Measurements from ENCODE around the gene HMOX2. TPM values are rescaled to one million over a fixed set of nuclear protein-coding genes. Genes with fewer than 3 reads are reported as not detected.

HMOX2 gene
- total RNA-seq, 1 donor from 2014 or later, result 52.8 TPM

GRCh38 chr16:4537376-4538343 lies 61.5 kb downstream of the HMOX2 start:
- peak overlapping the region; percentile 81 to 89 for H3K4me3 ChIP-seq
- peak in 1 of 2 donors; percentile 88 for DNase-seq (ENCODE audit: extremely low spot score in 2 of 2)
- H3K36me3 ChIP-seq, result no peaks in the 10 kb centered on the region
- no peaks in the 10 kb centered on the region for H3K9me3 ChIP-seq
- H3K4me1 ChIP-seq, result peaks cover 32% of the 10 kb centered on the region
- H3K27me3 ChIP-seq, result no peaks in the 10 kb centered on the region
- intact Hi-C loops (cut with DNase I), result no loop called here
- peak overlapping the region; percentile 96 for H3K27ac ChIP-seq
- TF ChIP-seq POLR2A (IDR thresholded peaks at IDR 0.05) (no peak), POLR2AphosphoS5 (IDR thresholded peaks at IDR 0.05; ENCODE audit: insufficient read depth in 1 of 2, low read depth in 1 of 2) (no peak)
- TF ChIP-seq, protein P1, sequence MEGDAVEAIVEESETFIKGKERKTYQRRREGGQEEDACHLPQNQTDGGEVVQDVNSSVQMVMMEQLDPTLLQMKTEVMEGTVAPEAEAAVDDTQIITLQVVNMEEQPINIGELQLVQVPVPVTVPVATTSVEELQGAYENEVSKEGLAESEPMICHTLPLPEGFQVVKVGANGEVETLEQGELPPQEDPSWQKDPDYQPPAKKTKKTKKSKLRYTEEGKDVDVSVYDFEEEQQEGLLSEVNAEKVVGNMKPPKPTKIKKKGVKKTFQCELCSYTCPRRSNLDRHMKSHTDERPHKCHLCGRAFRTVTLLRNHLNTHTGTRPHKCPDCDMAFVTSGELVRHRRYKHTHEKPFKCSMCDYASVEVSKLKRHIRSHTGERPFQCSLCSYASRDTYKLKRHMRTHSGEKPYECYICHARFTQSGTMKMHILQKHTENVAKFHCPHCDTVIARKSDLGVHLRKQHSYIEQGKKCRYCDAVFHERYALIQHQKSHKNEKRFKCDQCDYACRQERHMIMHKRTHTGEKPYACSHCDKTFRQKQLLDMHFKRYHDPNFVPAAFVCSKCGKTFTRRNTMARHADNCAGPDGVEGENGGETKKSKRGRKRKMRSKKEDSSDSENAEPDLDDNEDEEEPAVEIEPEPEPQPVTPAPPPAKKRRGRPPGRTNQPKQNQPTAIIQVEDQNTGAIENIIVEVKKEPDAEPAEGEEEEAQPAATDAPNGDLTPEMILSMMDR (IDR thresholded peaks at IDR 0.05), result no peak

DNA sequence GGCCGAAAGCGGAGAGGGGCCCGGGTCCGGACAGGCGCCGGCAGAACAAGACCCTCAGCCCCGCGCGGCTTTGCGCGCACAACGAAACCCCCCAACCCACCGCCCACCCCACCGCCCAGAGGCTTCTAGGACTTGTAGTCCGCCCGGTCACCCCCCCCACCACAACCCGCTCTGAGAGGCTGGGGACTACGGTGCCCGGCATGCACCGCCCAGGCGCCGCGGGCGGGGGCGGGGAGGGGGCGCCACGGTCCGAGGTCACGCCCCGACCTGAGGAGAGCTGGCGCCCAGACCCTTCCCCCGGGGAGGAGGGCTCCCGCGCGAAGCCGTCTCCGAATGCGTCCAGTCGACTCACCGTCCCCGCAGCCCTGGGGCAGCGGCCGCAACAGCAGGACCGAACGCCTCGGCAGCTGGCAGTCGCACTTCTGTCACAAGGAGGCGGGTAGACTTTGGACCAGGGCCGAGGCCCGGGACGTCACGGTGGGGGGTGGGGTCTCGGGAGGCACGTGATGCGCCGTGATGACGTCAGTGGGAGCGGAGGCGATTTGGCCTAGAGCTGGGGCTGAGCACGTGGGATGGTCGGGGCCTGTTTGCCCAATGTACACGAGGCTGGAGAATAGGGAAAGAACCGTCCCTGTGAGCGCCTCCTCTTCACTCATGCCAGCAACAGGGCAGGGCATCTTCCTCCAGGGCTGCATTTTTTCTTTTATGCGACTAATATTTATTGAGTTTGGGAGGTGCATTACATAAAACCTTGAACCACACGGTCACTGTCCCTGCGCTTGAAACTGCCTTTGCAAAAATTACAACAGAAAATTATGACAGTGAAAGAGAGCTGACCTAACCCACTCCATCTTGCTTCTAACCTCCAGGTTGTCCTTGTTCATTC lies 62.4 kb downstream of the HMOX2 start, which contains the start of gene CDIP1:
CDIP1 (minus strand) TSS at position 424 of the 886 bp plus-strand sequence. CDS start 24,643 bp downstream, outside the sequence.
- peak; percentile 98 for DNase-seq (ENCODE audit: extremely low spot score in 2 of 2)
- TF ChIP-seq POLR2AphosphoS5 (IDR thresholded peaks at IDR 0.05; ENCODE audit: insufficient read depth in 1 of 2, low read depth in 1 of 2), result peak; percentile 81 to 98
- TF ChIP-seq POLR2A (IDR thresholded peaks at IDR 0.05), result peak in 1 of 2 donors; percentile 93
- TF ChIP-seq, protein P1 (IDR thresholded peaks at IDR 0.05), result no peak
- intact Hi-C loops (cut with DNase I), result no loop called here
- Histone ChIP-seq H3K4me3 (peak within 1 kb of the TSS; percentile 81 to 89), H3K27me3 (no peaks in the 10 kb centered on the region), H3K27ac (peak within 1 kb of the TSS; percentile 96), H3K36me3 (no peaks in the 10 kb centered on the region), H3K9me3 (no peaks in the 10 kb centered on the region), H3K4me1 (peaks cover 31% of the 10 kb centered on the region)

DNA sequence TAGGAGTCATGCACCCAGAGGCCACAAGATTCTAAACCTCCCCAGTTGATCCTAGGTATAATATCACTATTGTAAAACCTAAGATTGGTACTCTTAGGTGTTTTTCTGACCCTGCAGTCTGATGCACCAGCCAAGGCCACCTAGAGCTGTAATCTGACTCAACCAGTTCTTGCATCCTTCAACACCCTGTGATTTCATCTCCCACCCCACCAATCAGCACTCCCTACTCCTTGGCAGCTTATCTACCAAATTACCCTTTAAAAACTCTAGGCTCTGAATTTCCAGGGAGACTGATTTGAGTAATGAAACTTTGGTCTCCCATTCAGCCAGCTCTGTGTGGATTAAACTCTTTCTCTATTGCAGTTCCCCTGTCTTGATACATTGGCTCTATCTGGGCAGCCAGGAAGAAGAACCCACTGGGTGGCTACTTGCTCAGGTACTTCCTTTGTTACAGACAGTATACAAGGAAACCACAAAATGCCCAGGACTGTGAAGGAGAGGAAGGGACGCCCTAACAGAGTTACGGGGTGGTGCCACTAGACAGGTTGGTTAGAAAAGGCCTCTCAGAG lies 63.6 kb downstream of the HMOX2 start:
- Histone ChIP-seq H3K27ac (no peak overlapping the region), H3K27me3 (no peaks in the 10 kb centered on the region), H3K4me1 (peaks cover 23% of the 10 kb centered on the region), H3K4me3 (no peak overlapping the region), H3K36me3 (no peaks in the 10 kb centered on the region), H3K9me3 (no peaks in the 10 kb centered on the region)
- intact Hi-C loops (cut with DNase I), result no loop called here
- TF ChIP-seq, protein P1 (IDR thresholded peaks at IDR 0.05), result no peak
- no peak for TF ChIP-seq POLR2A (IDR thresholded peaks at IDR 0.05)
- no peak for TF ChIP-seq POLR2AphosphoS5 (IDR thresholded peaks at IDR 0.05; ENCODE audit: insufficient read depth in 1 of 2, low read depth in 1 of 2)
- DNase-seq (ENCODE audit: extremely low spot score in 2 of 2), result no peak

GRCh38 chr16:4544473-4544872 lies 68.3 kb downstream of the HMOX2 start:
- H3K4me3 ChIP-seq, result no peak overlapping the region
- H3K27ac ChIP-seq, result no peak overlapping the region
- intact Hi-C loops (cut with DNase I), result no loop called here
- no peaks in the 10 kb centered on the region for H3K9me3 ChIP-seq
- H3K27me3 ChIP-seq, result no peaks in the 10 kb centered on the region
- H3K4me1 ChIP-seq, result no peaks in the 10 kb centered on the region
- no peaks in the 10 kb centered on the region for H3K36me3 ChIP-seq
- TF ChIP-seq POLR2AphosphoS5 (IDR thresholded peaks at IDR 0.05; ENCODE audit: insufficient read depth in 1 of 2, low read depth in 1 of 2) (no peak), POLR2A (IDR thresholded peaks at IDR 0.05) (no peak)
- TF ChIP-seq, protein P1 (IDR thresholded peaks at IDR 0.05), result no peak
- no peak for DNase-seq (ENCODE audit: extremely low spot score in 2 of 2)

All from vagina (tissue), 2 donors.